HUDEP-2 (cell line): ENCODE data around the gene FEN1.

Experiments used
- DNase-seq, 76 experiments: peaks; one replicate each; lab custom pipeline; 2025; ENCODE audit not compliant: unreplicated experiment in 76 of 76; lab: John Stamatoyannopoulos, UW

Gene FEN1, protein sequence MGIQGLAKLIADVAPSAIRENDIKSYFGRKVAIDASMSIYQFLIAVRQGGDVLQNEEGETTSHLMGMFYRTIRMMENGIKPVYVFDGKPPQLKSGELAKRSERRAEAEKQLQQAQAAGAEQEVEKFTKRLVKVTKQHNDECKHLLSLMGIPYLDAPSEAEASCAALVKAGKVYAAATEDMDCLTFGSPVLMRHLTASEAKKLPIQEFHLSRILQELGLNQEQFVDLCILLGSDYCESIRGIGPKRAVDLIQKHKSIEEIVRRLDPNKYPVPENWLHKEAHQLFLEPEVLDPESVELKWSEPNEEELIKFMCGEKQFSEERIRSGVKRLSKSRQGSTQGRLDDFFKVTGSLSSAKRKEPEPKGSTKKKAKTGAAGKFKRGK

DNA sequence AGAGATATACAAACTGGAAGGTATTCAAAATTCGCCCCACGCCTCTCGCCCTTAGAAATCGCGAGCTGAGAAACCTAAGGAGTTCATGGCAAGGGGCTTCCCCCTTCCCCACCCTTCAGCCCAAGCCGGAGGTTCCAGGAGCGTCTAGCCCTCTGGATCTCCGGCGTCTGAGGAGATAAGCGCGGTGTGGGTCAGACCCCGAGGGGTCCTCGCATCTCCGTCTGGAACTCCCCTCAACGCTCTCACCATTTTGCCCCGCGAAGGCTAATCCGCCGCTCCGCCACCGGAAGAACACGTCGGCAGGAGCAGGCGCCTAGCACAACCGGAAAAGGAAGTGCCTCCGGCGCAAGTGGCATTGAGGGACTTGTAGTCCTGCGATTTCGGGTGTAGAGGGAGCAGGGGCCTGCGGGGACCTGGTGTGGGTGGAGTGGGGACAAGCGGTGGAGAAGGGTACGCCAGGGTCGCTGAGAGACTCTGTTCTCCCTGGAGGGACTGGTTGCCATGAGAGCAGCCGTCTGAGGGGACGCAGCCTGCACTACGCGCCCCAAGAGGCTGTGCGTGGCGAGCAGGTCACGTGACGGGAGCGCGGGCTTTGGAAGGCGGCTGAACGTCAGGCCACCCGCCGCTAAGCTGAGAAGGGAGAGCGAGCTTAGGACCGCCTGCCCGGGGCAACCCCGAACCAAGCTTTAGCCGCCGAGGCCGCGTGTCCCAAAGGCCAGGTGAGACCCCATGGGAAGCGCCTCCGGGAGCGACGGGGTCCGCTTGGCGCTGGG is at the start of gene FEN1, which contains the start of gene TMEM258:
TSS of gene FEN1 (plus strand) at position 602 of the 773 bp plus-strand sequence. CDS start 2,451 bp downstream, outside the sequence.
TSS of gene TMEM258 (minus strand) at position 290 of the 773 bp plus-strand sequence. CDS start at position 249, 41 bp downstream.
- peak; percentile 18 to 97 (median 81) for DNase-seq

GRCh38 chr11:61743486-61744095 is 49.1 kb upstream of the FEN1 start:
- DNase-seq, result no peak

GRCh38 chr11:61744181-61744580 is 48.5 kb upstream of the FEN1 start:
- DNase-seq, result no peak

DNA sequence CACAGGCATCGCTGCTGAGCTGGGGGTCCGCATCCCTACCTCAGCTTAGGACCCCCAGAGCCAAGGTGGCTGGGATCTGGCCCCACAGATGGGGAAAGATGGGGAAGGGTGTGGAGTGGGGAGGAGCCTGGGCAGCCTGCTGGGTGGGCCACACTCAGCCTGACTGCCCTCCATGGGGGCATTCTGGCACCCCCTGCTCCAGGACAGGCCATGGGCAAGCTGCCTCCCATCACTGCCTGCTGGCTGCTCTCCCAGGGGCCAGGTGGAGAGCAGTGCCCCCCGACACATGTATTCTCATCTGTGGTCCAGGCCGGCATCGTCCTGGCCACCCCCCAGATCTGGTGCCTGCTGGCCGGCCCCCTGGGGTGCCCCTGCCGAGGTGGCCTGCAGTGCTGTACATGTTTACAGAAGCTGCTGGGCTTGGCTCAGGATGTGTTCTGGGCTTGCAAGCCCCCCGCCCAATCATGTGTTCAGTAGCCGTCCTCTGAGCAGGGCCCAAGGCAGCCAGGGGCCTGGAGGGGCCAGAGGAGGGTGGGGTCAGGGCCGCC is 48.0 kb upstream of the FEN1 start:
- no peak for DNase-seq

DNA sequence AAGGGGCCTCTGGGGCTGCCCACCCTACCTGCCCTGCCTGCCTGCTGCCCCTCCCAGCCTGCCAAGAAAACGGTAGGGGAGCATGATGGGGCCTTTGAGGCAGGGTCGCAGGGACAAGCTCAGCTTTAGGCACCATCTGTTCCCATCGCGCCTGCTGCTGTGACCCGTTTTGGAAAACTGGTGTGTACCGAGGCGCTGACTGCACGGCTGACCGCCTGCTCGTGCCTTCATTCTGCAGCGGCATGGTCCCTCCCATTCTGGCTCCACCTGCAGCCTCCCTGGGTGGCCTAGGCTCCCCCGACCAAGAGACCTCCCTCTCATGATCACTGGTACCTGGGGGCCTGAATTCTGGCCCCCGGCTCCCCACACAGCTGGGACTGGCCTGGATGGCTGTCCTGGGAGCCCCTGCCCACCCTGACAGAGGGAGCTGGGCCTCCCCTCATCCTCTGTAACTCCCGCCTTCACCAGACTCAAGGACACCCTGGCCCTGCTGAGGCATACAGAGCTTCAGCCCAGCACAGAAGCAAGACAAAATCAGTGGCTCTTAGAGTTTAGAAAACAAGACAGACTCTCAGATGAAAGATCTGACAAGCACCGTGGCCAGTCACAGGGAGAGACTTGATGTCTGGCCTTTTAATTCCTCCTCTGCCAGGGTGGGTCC is 46.8 kb upstream of the FEN1 start:
- no peak for DNase-seq

DNA sequence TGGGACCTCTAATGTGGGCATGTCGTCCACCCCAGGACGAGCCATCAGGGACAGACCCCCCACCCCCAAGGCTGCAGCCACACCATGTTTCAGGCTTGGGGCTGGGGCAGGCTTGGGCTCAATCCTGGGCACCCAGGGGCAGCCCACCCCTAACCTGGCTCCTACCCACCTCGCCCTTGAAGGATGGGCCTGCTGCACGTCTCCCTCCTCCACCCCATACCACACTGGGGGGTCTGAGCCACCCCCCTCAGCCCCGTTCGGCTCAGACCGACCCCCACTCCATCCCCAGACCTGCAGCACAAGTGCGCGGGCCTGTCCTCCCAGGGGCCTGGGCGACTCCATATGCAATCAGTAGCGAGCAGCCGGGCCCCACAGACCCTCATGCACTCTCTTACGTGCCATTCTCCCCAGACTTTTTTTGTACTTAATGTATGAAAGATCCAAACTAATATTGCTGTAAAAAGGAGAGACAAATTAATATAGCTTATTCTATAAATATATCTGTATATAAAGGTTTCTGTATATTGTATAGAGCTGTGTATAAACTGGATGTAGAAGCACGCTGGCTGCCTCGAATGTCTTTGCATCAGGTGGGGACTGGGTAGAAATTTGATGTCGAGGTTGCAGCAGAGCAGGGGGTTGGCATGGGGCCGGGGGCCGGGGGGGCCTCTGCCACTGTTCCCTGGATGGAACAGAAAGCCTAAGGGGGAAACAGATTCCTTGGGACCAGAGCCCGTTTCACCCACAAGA is 46.1 kb upstream of the FEN1 start:
- DNase-seq, result no peak

- DNase-seq, result peak in 49 of 76 experiments; percentile 7 to 63 (median 29)
Observed at GRCh38 chr11:61747192-61747966, 45.3 kb upstream of the FEN1 start.

- no peak for DNase-seq
Observed at GRCh38 chr11:61747967-61748285, 44.8 kb upstream of the FEN1 start.

DNA sequence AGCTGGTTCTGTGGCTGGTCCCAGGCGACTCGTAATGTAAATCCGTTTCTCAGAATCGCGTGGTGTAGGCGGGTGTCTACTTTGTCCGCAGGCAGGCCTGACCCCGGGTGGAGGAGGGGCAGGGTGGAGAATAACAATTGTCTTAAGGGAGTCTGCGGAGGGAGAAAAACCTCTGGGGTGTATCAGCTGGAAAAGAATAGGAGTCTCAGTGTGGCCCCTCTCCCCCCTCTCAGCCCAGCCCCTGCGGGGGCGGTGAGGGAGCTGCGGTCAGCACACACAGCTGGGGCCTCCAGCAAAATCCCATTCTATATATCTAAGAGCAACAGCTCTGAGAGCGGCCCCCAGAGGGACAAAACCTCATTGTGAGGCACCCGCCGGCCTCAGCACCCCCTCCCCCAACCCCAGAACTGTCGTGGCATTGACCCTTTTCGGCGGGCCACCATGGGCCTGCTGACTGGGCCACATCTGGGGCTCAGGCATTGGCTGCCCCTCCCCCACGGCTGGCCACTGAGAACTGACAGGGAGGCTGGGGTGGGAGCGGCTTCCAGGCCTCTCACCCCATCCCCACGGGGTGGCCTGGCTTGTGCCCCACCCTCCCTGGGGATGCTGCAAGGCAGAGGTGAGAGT is 43.0 kb upstream of the FEN1 start:
- DNase-seq, result peak in 1 of 76 experiments; percentile 37

- no peak for DNase-seq
Observed at GRCh38 chr11:61750631-61751273, 42.0 kb upstream of the FEN1 start.

DNA sequence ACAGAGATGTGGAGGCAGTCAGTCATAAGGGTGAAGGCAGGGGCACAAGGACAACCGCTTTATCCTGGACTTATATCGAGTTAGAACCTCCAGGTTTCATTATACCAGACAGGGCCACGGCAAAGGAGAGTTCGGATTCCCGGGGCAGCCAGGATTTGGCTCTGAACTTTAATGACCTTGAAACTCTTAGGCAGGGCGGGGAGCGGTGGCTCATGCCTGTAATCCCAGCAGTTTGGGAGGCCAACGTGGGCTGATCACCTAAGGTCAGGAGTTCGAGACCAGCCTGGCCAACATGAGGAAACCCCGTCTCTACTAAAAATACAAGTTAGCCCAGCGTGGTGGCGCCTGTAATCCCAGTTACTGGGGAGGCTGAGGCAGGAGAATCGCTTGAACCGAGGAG is 41.3 kb upstream of the FEN1 start:
- DNase-seq, result no peak

DNA sequence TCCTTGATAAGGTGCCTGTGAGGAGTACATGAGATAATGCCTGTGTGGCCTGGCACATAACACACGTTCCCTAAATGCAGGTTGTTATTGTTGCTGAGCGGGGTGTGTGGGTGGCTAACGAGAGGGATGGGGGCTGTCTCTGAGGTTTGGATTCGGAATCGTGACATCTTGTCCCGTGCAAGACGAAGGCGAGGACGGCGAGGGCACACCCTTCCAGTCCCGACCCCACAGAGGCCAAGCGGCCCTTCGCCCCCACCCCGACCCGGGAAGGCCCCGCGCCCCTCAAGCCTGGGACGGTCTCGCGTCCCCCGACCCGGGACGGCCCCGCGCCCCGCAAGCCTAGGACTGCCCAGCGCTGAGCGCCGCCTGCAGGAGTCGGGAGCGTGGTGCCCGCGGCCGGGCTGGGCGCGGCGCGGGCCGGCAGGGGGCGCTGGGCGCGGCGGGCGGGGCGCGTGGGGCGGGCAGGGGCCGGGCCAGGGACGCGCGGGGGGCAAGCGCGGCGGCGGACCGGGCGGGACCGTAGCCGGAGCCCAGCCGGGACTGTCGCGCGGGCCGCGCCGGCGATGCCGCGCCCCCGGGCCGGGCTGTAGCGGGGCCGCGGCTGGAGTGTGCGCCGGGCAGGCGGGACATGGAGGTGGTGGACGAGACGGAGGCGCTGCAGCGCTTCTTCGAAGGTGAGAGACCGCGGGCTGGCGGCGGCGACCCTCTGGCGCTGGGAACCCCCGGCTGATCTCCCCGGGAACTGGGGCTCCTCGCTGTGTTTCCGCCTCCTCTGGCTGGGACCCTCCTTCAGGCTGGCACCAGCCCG is 40.4 kb upstream of the FEN1 start, which contains the start of gene MYRF:
TSS of gene MYRF (plus strand) at position 520 of the 808 bp plus-strand sequence. CDS start at position 629, 109 bp downstream.
- DNase-seq, result peak in 29 of 76 experiments; percentile 2 to 51 (median 30)

DNA sequence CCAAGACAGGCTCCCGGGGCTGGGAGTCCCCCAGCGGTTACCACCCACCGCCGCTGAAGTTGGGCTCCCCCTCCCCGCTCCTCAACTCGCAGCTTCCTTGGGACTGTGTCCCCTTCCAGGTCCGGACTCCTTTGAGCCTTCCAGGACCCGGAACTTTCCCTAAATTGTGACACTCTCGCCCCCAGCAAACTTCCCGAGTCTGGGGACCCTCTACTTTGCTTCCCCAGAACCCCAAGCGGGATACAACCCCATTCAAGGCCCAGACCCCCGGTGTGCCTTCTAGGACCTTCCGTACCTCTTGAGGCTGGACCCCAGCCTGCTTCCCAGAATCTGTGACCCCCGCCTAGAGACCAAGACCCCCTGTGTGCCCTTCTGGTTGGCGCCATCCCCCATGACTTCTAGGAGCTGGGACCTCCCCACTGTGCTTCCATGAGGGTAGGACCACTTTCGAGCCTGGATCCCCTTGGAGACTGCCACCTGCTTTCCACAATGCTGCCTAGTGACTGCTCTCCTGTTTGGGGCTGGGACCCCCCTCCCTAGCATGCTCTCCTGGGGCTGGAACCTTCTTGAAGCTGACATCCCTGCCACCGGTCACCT is 39.7 kb upstream of the FEN1 start:
- no peak for DNase-seq

- no peak for DNase-seq
Observed at GRCh38 chr11:61753672-61754071, 39.0 kb upstream of the FEN1 start.

GRCh38 chr11:61754534-61755482 is 37.9 kb upstream of the FEN1 start:
- DNase-seq, result no peak

- no peak for DNase-seq
Observed at GRCh38 chr11:61756147-61756451, 36.6 kb upstream of the FEN1 start.
